Keratinocyte (primary cell): ENCODE measurements around the gene ZSCAN9. TPM values are rescaled to one million over a fixed set of nuclear protein-coding genes. Genes with fewer than 3 reads are reported as not detected.

Experiments
- DNase-seq: peaks from one replicate; pipeline ENCODE4 v3.0.0-alpha.2; 2011; ENCODE audit warnings: low read depth, missing footprints, low spot score
- FAIRE-seq: peaks from 2 replicates; lab custom pipeline; 2011; peaks lifted over from hg19 to GRCh38; lab: Jason Lieb, UNC
- H2AFZ ChIP-seq: 2 replicates; pipeline ENCODE4 v1.6.0; 2012; ENCODE audit warnings: low read length, control low read depth, inconsistent platforms; ENCODE audit not compliant: control insufficient read depth
- H3K27ac ChIP-seq: 2 replicates; pipeline ENCODE4 v1.5.1; 2011; ENCODE audit warnings: low read length; ENCODE audit not compliant: control insufficient read depth, insufficient read depth
- H3K27me3 ChIP-seq: 3 replicates; pipeline ENCODE4 v1.6.0; 2011; ENCODE audit warnings: low read length; ENCODE audit not compliant: control insufficient read depth, insufficient read depth; ENCODE audit errors: extremely low read depth
- H3K36me3 ChIP-seq, 2 experiments: 2 replicates in 1 of 2; 3 replicates in 1 of 2; pipeline ENCODE4 v1.5.1; 2011; ENCODE audit warnings: low read length in 2 of 2, mild to moderate bottlenecking in 1 of 2; ENCODE audit not compliant: control insufficient read depth in 2 of 2, insufficient read depth in 2 of 2; ENCODE audit errors: extremely low read depth in 1 of 2
- H3K4me1 ChIP-seq: 3 replicates; pipeline ENCODE4 v1.5.1; 2011; ENCODE audit warnings: low read length; ENCODE audit not compliant: control insufficient read depth, insufficient read depth; ENCODE audit errors: extremely low read depth
- H3K4me2 ChIP-seq: 3 replicates; pipeline ENCODE4 v1.6.0; 2011; ENCODE audit warnings: low read depth, low read length; ENCODE audit not compliant: control insufficient read depth, insufficient read depth; ENCODE audit errors: extremely low read depth
- H3K4me3 ChIP-seq, 3 experiments: fragments of 200-600 bp in 1 of 3; sonication (generic) in 1 of 3; 2 replicates in 2 of 3; 3 replicates in 1 of 3; pipeline ENCODE4 v1.5.1; 2011 to 2016; ENCODE audit warnings: low read length in 3 of 3, mild to moderate bottlenecking in 3 of 3, control low read depth in 2 of 3, inconsistent platforms in 1 of 3, low read depth in 1 of 3, mixed read lengths in 1 of 3, mixed run types in 1 of 3, moderate library complexity in 1 of 3; ENCODE audit not compliant: control insufficient read depth in 2 of 3, insufficient read depth in 2 of 3; ENCODE audit errors: extremely low read depth in 1 of 3
- H3K79me2 ChIP-seq: 2 replicates; pipeline ENCODE4 v1.6.0; 2012; ENCODE audit warnings: low read length; ENCODE audit not compliant: control insufficient read depth, insufficient read depth
- H3K9ac ChIP-seq: 3 replicates; pipeline ENCODE4 v1.6.0; 2011; ENCODE audit warnings: low read length; ENCODE audit not compliant: control insufficient read depth, insufficient read depth; ENCODE audit errors: extremely low read depth
- H3K9me1 ChIP-seq: 3 replicates; pipeline ENCODE4 v1.6.0; 2011; ENCODE audit warnings: low read length; ENCODE audit not compliant: control insufficient read depth, insufficient read depth; ENCODE audit errors: extremely low read depth
- H3K9me3 ChIP-seq: 2 replicates; pipeline ENCODE4 v1.5.1; 2012; ENCODE audit warnings: low read depth, low read length; ENCODE audit not compliant: control insufficient read depth
- H4K20me1 ChIP-seq: 3 replicates; pipeline ENCODE4 v1.6.0; 2011; ENCODE audit warnings: low read length; ENCODE audit not compliant: control insufficient read depth, insufficient read depth; ENCODE audit errors: extremely low read depth
- EZH2 ChIP-seq: IDR thresholded peaks from one replicate; pipeline ENCODE4 v1.6.1; 2012; ENCODE audit warnings: inconsistent platforms, mild to moderate bottlenecking, low read length, moderate library complexity
- dilution Hi-C: fragments of 300-500 bp; cut with MboI; formaldehyde crosslinking; loops from one replicate; pipeline ENCODE4 v1.7.0; 2020; ENCODE audit warnings: low sequenced_read_pairs; ENCODE audit not compliant: extremely low pct_ligation_motif_present
- polyA plus RNA-seq, 5 experiments: library from polyadenylated mRNA; depleted of rRNA in 3 of 5; stranded (reverse) in 3 of 5; stranded (forward) in 1 of 5; unstranded in 1 of 5; fragments of >200 nt; gene quantifications; 1 replicate in 1 of 5; 2 replicates in 3 of 5; 3 replicates in 1 of 5; pipeline versions ENCODE4 v1.2.1 to v1.2.3, GENCODE V29; 2011 to 2012; ENCODE audit warnings: missing spikeins in 2 of 5, low read depth in 1 of 5, low replicate concordance in 1 of 5
- TF ChIP-seq, protein P1 (sequence below), 3 experiments: IDR thresholded peaks in 1 of 3; conservative IDR thresholded peaks in 1 of 3; optimal IDR thresholded peaks in 1 of 3; 2 replicates in 2 of 3; 3 replicates in 1 of 3; pipeline versions ENCODE3 to v1.5.1; 2011; ENCODE audit warnings: low read length in 3 of 3, mild to moderate bottlenecking in 3 of 3, moderate library complexity in 2 of 3, control low read depth in 1 of 3, inconsistent platforms in 1 of 3; ENCODE audit not compliant: insufficient read depth in 2 of 3; ENCODE audit errors: extremely low read depth in 1 of 3

ZSCAN9 gene
- polyA plus RNA-seq, 1 donor (not counting 4 experiments of a cell fraction or from before 2014, with no cell fraction given), result 12.0 TPM

DNA sequence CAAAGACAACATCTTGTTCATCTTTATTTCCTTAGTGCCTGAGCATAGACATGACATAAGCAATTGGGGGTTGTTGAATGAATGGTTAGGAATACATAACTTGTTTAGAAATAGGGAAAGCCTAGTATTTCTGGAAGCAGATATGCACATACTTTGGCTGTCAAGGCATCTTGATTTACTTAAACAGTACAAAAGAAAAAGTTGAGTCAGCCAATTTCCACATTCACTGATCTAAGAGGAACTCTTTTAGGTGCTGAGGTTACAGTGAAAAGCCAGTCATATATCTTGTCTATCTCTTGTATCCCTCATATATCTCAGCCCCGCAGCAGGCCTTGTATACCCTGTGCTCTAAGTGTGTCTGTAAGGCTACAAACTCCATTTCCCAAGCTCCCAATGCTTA lies 15.4 kb downstream of the ZSCAN9 start:
- Histone ChIP-seq H4K20me1 (no peaks in the 10 kb centered on the region), H2AFZ (no peak overlapping the region), H3K4me3 (no peak overlapping the region), H3K36me3 (peaks cover 2 to 9% of the 10 kb centered on the region in 2 experiments), H3K9ac (no peak overlapping the region), H3K4me1 (no peaks in the 10 kb centered on the region), H3K9me3 (no peaks in the 10 kb centered on the region), H3K79me2 (no peaks in the 10 kb centered on the region), H3K27ac (no peak overlapping the region), H3K27me3 (no peaks in the 10 kb centered on the region), H3K9me1 (no peaks in the 10 kb centered on the region), H3K4me2 (no peak overlapping the region)
- dilution Hi-C loops, result no loop called here
- DNase-seq (no peak), FAIRE-seq (no peak)
- TF ChIP-seq EZH2, result no peak
- TF ChIP-seq, protein P1, sequence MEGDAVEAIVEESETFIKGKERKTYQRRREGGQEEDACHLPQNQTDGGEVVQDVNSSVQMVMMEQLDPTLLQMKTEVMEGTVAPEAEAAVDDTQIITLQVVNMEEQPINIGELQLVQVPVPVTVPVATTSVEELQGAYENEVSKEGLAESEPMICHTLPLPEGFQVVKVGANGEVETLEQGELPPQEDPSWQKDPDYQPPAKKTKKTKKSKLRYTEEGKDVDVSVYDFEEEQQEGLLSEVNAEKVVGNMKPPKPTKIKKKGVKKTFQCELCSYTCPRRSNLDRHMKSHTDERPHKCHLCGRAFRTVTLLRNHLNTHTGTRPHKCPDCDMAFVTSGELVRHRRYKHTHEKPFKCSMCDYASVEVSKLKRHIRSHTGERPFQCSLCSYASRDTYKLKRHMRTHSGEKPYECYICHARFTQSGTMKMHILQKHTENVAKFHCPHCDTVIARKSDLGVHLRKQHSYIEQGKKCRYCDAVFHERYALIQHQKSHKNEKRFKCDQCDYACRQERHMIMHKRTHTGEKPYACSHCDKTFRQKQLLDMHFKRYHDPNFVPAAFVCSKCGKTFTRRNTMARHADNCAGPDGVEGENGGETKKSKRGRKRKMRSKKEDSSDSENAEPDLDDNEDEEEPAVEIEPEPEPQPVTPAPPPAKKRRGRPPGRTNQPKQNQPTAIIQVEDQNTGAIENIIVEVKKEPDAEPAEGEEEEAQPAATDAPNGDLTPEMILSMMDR (optimal IDR thresholded peaks at IDR 0.05 in 1 of 3, IDR thresholded peaks at IDR 0.05 in 1 of 3, conservative IDR thresholded peaks at IDR 0.05 in 1 of 3; ENCODE audit: extremely low read depth in 1 of 3, insufficient read depth in 2 of 3, low read length in 3 of 3), result no peak

DNA sequence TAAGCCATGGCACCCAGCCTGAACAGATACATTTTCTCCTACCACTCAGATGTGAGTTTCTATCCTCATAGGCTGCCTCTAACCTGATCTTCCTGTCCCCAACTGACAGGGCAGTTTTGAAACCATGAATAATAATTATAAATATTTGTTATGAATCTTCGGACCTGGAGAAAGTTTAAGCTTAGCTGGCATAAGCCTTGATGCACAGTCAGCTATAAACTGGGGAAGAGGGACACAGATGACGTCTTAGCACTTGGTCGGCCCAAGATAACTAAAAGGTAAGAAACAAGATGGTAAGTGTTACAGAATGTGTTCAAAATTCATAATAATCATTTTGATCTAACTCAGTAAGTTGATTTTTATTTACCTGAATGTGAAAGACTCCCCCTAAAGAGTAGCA lies 18.9 kb downstream of the ZSCAN9 start:
- dilution Hi-C loops, result no loop called here
- DNase-seq (no peak), FAIRE-seq (no peak)
- H4K20me1 ChIP-seq, result no peaks in the 10 kb centered on the region
- H3K9me1 ChIP-seq, result no peaks in the 10 kb centered on the region
- H3K4me1 ChIP-seq, result no peaks in the 10 kb centered on the region
- H3K4me2 ChIP-seq, result no peak overlapping the region
- H3K4me3 ChIP-seq, result no peak overlapping the region
- H3K27me3 ChIP-seq, result no peaks in the 10 kb centered on the region
- no peak overlapping the region for H2AFZ ChIP-seq
- no peaks in the 10 kb centered on the region for H3K79me2 ChIP-seq
- H3K27ac ChIP-seq, result no peak overlapping the region
- no peak overlapping the region for H3K9ac ChIP-seq
- H3K9me3 ChIP-seq, result no peaks in the 10 kb centered on the region
- H3K36me3 ChIP-seq, result peaks cover 9% of the 10 kb centered on the region in 2 experiments
- no peak for TF ChIP-seq EZH2
- TF ChIP-seq, protein P1 (optimal IDR thresholded peaks at IDR 0.05 in 1 of 3, IDR thresholded peaks at IDR 0.05 in 1 of 3, conservative IDR thresholded peaks at IDR 0.05 in 1 of 3; ENCODE audit: extremely low read depth in 1 of 3, insufficient read depth in 2 of 3, low read length in 3 of 3), result no peak
